ENCODE data around the gene RRAD. TPM values are rescaled to one million over a fixed set of nuclear protein-coding genes. Genes with fewer than 3 reads are reported as not detected.
A peak's percentile ranks its signal among the peaks of the same experiment; 100 is the strongest.

Gene RRAD
- total RNA-seq, 1 donor from 2014 or later: 11.1 TPM

- intact Hi-C loops (cut with DNase I): no loop called here
- H3K27ac ChIP-seq: peak overlapping the region; percentile 2
- no peak for DNase-seq
These were observed 51.1 kb downstream of the RRAD start for GRCh38 chr16:66874079-66874775.

GRCh38 chr16:66873685-66874055 lies 51.7 kb downstream of the RRAD start:
- ATAC-seq (no peak), DNase-seq (no peak)
- no peak for TF ChIP-seq CTCF (IDR thresholded peaks at IDR 0.05)
- peaks cover 15% of the 10 kb centered on the region for H3K4me1 ChIP-seq
- H3K4me3 ChIP-seq: no peak overlapping the region
- intact Hi-C loops (cut with DNase I): no loop called here
- H3K27me3 ChIP-seq: no peaks in the 10 kb centered on the region
- no peak overlapping the region for H3K27ac ChIP-seq
- H3K36me3 ChIP-seq: no peaks in the 10 kb centered on the region
- no peaks in the 10 kb centered on the region for H3K9me3 ChIP-seq

More at GRCh38 chr16:66874079-66874775, 51.1 kb downstream of the RRAD start:
- Histone ChIP-seq H3K4me3 (no peak overlapping the region), H3K36me3 (no peaks in the 10 kb centered on the region), H3K4me1 (peaks cover 15% of the 10 kb centered on the region), H3K27me3 (no peaks in the 10 kb centered on the region), H3K9me3 (no peaks in the 10 kb centered on the region)
- no peak for ATAC-seq
- no peak for TF ChIP-seq CTCF (IDR thresholded peaks at IDR 0.05)

- peak overlapping the region; percentile 47 for H3K4me3 ChIP-seq
- TF ChIP-seq CTCF (IDR thresholded peaks at IDR 0.05): peak; percentile 96
- H3K36me3 ChIP-seq: no peaks in the 10 kb centered on the region
- no peaks in the 10 kb centered on the region for H3K27me3 ChIP-seq
- ATAC-seq: peak; percentile 99
- peak overlapping the region; percentile 55 for H3K27ac ChIP-seq
- H3K4me1 ChIP-seq: peaks cover 15% of the 10 kb centered on the region
- peak; percentile 96 for DNase-seq
- intact Hi-C loops (cut with DNase I): no loop called here
- no peaks in the 10 kb centered on the region for H3K9me3 ChIP-seq
These were observed 52.2 kb downstream of the RRAD start for GRCh38 chr16:66872943-66873684.

GRCh38 chr16:66872559-66872942 lies 52.8 kb downstream of the RRAD start:
- intact Hi-C loops (cut with DNase I): no loop called here
- H3K36me3 ChIP-seq: no peaks in the 10 kb centered on the region
- no peaks in the 10 kb centered on the region for H3K9me3 ChIP-seq
- ATAC-seq (no peak), DNase-seq (no peak)
- H3K4me1 ChIP-seq: peaks cover 15% of the 10 kb centered on the region
- TF ChIP-seq CTCF (IDR thresholded peaks at IDR 0.05): no peak
- peak overlapping the region; percentile 55 for H3K27ac ChIP-seq
- no peaks in the 10 kb centered on the region for H3K27me3 ChIP-seq
- peak overlapping the region; percentile 47 for H3K4me3 ChIP-seq

- no peak overlapping the region for H3K4me3 ChIP-seq
- intact Hi-C loops (cut with DNase I): no loop called here
- H3K27ac ChIP-seq: no peak overlapping the region
- DNase-seq (no peak), ATAC-seq (no peak)
- TF ChIP-seq CTCF (IDR thresholded peaks at IDR 0.05): no peak
- no peaks in the 10 kb centered on the region for H3K36me3 ChIP-seq
- no peaks in the 10 kb centered on the region for H3K9me3 ChIP-seq
- peaks cover 15% of the 10 kb centered on the region for H3K4me1 ChIP-seq
- no peaks in the 10 kb centered on the region for H3K27me3 ChIP-seq
These were observed 53.5 kb downstream of the RRAD start for GRCh38 chr16:66871840-66872239.

Other genes with a start within 250 kb of the RRAD start
- 58.0 TPM for gene CMTM4, start 228.8 kb downstream of the RRAD start, total RNA-seq
- gene DYNC1LI2, start 173.9 kb downstream of the RRAD start, total RNA-seq: 122 TPM
- gene TERB1, start 124.0 kb downstream of the RRAD start, total RNA-seq: 0.26 TPM
- 41.8 TPM for gene NAE1, start 94.6 kb downstream of the RRAD start, total RNA-seq
- not detected for gene CA7, start 81.1 kb downstream of the RRAD start, total RNA-seq
- 22.4 TPM for gene PDP2, start 45.0 kb downstream of the RRAD start, total RNA-seq
- not detected for gene CDH16, start 6.7 kb downstream of the RRAD start, total RNA-seq
- 69.4 TPM for gene CIAO2B, start 8.9 kb upstream of the RRAD start, total RNA-seq
- 35.8 TPM for gene CES2, start 10.0 kb upstream of the RRAD start, total RNA-seq
- 3.4 TPM for gene CES3, start 35.7 kb upstream of the RRAD start, total RNA-seq
- 13.3 TPM for gene CES4A, start 63.1 kb upstream of the RRAD start, total RNA-seq
- gene CBFB, start 103.6 kb upstream of the RRAD start, total RNA-seq: 63.0 TPM
- 16.4 TPM for gene PHAF1, start 184.4 kb upstream of the RRAD start, total RNA-seq
- gene B3GNT9, start 225.5 kb upstream of the RRAD start, total RNA-seq: 19.3 TPM
- gene TRADD, start 234.4 kb upstream of the RRAD start, total RNA-seq: 24.1 TPM
- 34.1 TPM for gene FBXL8, start 234.4 kb upstream of the RRAD start, total RNA-seq
- gene HSF4, start 239.2 kb upstream of the RRAD start, total RNA-seq: 87.8 TPM
- gene NOL3, start 245.0 kb upstream of the RRAD start, total RNA-seq: 59.7 TPM